Vagina (tissue), 2 donors: ENCODE measurements around the gene WWOX. TPM values are rescaled to one million over a fixed set of nuclear protein-coding genes. Genes with fewer than 3 reads are reported as not detected.

ENCODE experiments used
- DNase-seq, 2 donors: peaks; one replicate each; pipeline ENCODE4 v3.0.0-alpha.2; 2017; ENCODE audit errors: extremely low spot score in 2 of 2
- H3K27ac ChIP-seq: fragments of 200-600 bp; sonication (generic); one replicate; pipeline ENCODE4 v1.5.1; 2019
- H3K27me3 ChIP-seq: fragments of 200-600 bp; sonication (generic); one replicate; pipeline ENCODE4 v1.5.1; 2019
- H3K36me3 ChIP-seq, 2 donors: fragments of 200-600 bp; sonication (generic); one replicate each; pipeline ENCODE4 v1.5.1; 2017 to 2019
- H3K4me1 ChIP-seq: fragments of 200-600 bp; sonication (generic); one replicate; pipeline ENCODE4 v1.5.1; 2019
- H3K4me3 ChIP-seq, 2 donors: fragments of 200-600 bp; sonication (generic); 1 replicate in 1 of 2; 2 replicates in 1 of 2; pipeline ENCODE4 v1.5.1; 2016 to 2019
- H3K9me3 ChIP-seq: fragments of 200-600 bp; sonication (generic); one replicate; pipeline ENCODE4 v1.5.1; 2019
- POLR2A ChIP-seq, 2 donors: fragments of 450-650 bp; IDR thresholded peaks; one replicate each; pipeline ENCODE4 v1.6.1; 2017; ENCODE audit warnings: antibody characterized with exemption in 2 of 2, mild to moderate bottlenecking in 2 of 2, moderate library complexity in 2 of 2
- POLR2AphosphoS5 ChIP-seq, 2 donors: sonication (generic); formaldehyde crosslinking; IDR thresholded peaks; one replicate each; pipeline ENCODE4 v1.9.0; 2017; ENCODE audit warnings: antibody characterized with exemption in 2 of 2, mild to moderate bottlenecking in 2 of 2, low read depth in 1 of 2; ENCODE audit not compliant: insufficient read depth in 1 of 2
- intact Hi-C: fragments of 100-400 bp; cut with DNase I; formaldehyde crosslinking; loops from one replicate; pipeline ENCODE4 v1.15.1; 2023
- total RNA-seq: library from RNA; depleted of rRNA; stranded (reverse); fragments of >200 nt; gene quantifications from one replicate; pipeline ENCODE4 v1.2.3, GENCODE V29; 2016
- TF ChIP-seq, protein P1 (sequence below), 3 experiments: fragments of 450-650 bp in 2 of 3; fragments of 200-600 bp in 1 of 3; sonication (generic) in 1 of 3; IDR thresholded peaks; one replicate each; pipeline ENCODE4 v1.5.1; 2017 to 2019; ENCODE audit warnings: antibody characterized with exemption in 3 of 3, mild to moderate bottlenecking in 2 of 3, moderate library complexity in 2 of 3

Gene WWOX
- total RNA-seq, 1 donor from 2014 or later: 33.1 TPM

DNA sequence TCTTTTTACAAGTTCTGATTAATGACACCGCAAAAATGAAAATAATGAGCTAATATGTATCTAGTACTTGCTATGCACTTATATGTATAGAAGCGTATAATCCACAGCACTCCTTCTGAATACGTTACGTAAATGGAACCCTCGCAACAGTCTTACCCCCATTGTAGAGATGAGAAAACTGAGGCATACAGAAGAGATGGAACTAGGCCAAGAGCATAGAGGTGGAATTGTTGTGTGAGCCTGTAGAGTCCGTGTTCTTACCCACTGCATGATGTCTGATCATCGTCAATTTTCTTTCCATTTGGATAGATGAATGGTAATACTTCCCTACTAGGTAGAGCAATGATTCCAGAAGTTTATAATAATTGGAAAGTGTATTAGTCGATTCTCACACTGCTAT is 394.1 kb downstream of the WWOX start:
- Histone ChIP-seq H3K4me3 (no peak overlapping the region), H3K36me3 (no peaks in the 10 kb centered on the region), H3K4me1 (no peaks in the 10 kb centered on the region), H3K9me3 (no peaks in the 10 kb centered on the region), H3K27me3 (no peaks in the 10 kb centered on the region), H3K27ac (no peak overlapping the region)
- no peak for DNase-seq
- TF ChIP-seq, protein P1, sequence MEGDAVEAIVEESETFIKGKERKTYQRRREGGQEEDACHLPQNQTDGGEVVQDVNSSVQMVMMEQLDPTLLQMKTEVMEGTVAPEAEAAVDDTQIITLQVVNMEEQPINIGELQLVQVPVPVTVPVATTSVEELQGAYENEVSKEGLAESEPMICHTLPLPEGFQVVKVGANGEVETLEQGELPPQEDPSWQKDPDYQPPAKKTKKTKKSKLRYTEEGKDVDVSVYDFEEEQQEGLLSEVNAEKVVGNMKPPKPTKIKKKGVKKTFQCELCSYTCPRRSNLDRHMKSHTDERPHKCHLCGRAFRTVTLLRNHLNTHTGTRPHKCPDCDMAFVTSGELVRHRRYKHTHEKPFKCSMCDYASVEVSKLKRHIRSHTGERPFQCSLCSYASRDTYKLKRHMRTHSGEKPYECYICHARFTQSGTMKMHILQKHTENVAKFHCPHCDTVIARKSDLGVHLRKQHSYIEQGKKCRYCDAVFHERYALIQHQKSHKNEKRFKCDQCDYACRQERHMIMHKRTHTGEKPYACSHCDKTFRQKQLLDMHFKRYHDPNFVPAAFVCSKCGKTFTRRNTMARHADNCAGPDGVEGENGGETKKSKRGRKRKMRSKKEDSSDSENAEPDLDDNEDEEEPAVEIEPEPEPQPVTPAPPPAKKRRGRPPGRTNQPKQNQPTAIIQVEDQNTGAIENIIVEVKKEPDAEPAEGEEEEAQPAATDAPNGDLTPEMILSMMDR (IDR thresholded peaks at IDR 0.05): no peak
- TF ChIP-seq POLR2A (IDR thresholded peaks at IDR 0.05) (no peak), POLR2AphosphoS5 (IDR thresholded peaks at IDR 0.05; ENCODE audit: insufficient read depth in 1 of 2, low read depth in 1 of 2) (no peak)
- intact Hi-C loops: no loop called here

DNA sequence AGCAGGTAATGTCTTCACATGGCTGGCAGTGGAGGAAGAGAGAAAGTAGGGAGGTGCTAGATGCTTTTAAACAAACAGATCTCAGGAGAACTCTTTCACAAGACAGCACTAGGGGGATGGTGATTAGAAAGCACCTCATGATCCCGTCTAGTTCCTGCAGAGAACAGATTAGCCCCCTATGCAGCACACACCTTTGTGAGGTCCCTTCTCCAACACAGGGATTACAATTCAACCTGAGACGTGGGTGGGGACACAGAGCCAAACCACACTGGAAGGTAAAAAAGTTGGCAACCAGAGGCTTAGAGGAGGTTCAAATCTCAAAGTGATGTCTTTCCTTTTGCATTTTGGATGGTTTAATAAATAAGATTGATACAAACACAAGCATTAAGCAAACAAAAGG is 394.7 kb downstream of the WWOX start:
- no peak for TF ChIP-seq POLR2A (IDR thresholded peaks at IDR 0.05)
- no peak for TF ChIP-seq POLR2AphosphoS5 (IDR thresholded peaks at IDR 0.05; ENCODE audit: insufficient read depth in 1 of 2, low read depth in 1 of 2)
- TF ChIP-seq, protein P1 (IDR thresholded peaks at IDR 0.05): no peak

DNA sequence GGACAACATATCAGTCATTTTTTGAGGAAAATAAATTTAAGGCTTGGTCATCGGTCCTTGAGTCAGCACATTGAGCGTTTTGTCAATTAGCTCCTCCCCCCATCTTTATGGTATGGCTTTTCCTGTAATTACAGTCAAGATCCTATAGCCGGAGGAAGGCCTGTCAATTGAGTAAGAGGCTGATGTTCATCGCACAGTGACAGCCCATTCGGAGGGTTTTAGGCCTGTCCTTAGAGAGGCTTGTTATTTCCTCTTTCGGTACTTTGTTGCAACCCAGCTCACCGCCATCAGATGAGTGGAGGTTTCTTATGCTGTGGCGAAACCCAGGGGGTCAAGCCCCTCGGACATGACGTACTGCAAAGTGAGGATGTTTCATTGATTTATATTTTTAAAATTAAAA is 395.2 kb downstream of the WWOX start:
- TF ChIP-seq POLR2AphosphoS5 (IDR thresholded peaks at IDR 0.05; ENCODE audit: insufficient read depth in 1 of 2, low read depth in 1 of 2) (no peak), POLR2A (IDR thresholded peaks at IDR 0.05) (no peak)
- TF ChIP-seq, protein P1 (IDR thresholded peaks at IDR 0.05): no peak
- no peak overlapping the region for H3K4me3 ChIP-seq
- H3K27ac ChIP-seq: no peak overlapping the region
- H3K27me3 ChIP-seq: no peaks in the 10 kb centered on the region
- intact Hi-C loops: no loop called here
- no peaks in the 10 kb centered on the region for H3K36me3 ChIP-seq
- H3K9me3 ChIP-seq: no peaks in the 10 kb centered on the region
- H3K4me1 ChIP-seq: no peaks in the 10 kb centered on the region
- no peak for DNase-seq

More for the DNA sequence above, 394.7 kb downstream of the WWOX start:
- intact Hi-C loops: no loop called here
- DNase-seq: no peak
- no peak overlapping the region for H3K27ac ChIP-seq
- H3K4me1 ChIP-seq: no peaks in the 10 kb centered on the region
- H3K36me3 ChIP-seq: no peaks in the 10 kb centered on the region
- no peaks in the 10 kb centered on the region for H3K27me3 ChIP-seq
- no peak overlapping the region for H3K4me3 ChIP-seq
- H3K9me3 ChIP-seq: no peaks in the 10 kb centered on the region

DNA sequence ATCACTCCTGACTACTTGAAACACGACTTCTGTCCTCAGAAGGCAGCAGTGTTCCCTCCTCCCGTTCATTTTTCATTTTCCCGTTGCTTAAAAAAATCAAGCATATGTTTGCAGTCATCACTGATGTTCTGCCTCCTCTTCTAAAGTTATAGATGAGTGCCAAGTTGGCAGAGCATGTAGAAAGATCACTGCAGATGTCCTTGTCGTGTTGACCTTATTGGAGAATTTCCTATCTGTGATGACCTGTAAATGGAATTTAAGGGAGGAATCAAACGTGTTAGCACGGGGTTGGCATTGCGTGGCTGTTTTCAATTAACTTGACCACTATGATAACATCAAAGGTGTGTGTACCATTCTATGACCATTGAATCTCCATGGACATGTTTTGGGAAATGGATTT is 396.7 kb downstream of the WWOX start:
- H3K27ac ChIP-seq: no peak overlapping the region
- H3K9me3 ChIP-seq: no peaks in the 10 kb centered on the region
- no peak overlapping the region for H3K4me3 ChIP-seq
- TF ChIP-seq POLR2A (IDR thresholded peaks at IDR 0.05) (no peak), POLR2AphosphoS5 (IDR thresholded peaks at IDR 0.05; ENCODE audit: insufficient read depth in 1 of 2, low read depth in 1 of 2) (no peak)
- TF ChIP-seq, protein P1 (IDR thresholded peaks at IDR 0.05): no peak
- no peaks in the 10 kb centered on the region for H3K36me3 ChIP-seq
- no peak for DNase-seq
- H3K27me3 ChIP-seq: no peaks in the 10 kb centered on the region
- intact Hi-C loops: no loop called here
- no peaks in the 10 kb centered on the region for H3K4me1 ChIP-seq

DNA sequence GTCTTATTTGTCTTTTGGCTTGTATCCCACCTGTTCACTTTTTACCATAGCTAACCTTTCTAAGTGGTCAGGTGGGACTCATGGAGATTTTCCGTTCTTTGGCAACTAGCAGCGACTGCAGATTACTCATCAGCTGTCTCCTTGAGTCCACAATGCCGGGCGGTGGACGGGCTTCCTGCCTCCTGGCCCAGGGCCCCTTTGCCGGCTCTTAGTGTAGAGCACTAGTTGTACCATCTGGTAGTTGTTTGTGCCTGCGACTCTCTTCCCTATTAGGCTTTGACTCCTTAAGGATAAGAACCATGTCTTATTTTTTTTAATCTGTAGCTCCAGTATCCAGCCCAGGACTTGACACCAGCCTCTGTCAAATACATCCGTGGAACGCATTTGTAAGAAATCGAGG is 399.9 kb downstream of the WWOX start:
- Histone ChIP-seq H3K9me3 (no peaks in the 10 kb centered on the region), H3K36me3 (no peaks in the 10 kb centered on the region), H3K27ac (no peak overlapping the region), H3K27me3 (no peaks in the 10 kb centered on the region), H3K4me3 (no peak overlapping the region), H3K4me1 (peaks cover 13% of the 10 kb centered on the region)
- DNase-seq: no peak
- TF ChIP-seq POLR2AphosphoS5 (IDR thresholded peaks at IDR 0.05; ENCODE audit: insufficient read depth in 1 of 2, low read depth in 1 of 2) (no peak), POLR2A (IDR thresholded peaks at IDR 0.05) (no peak)
- TF ChIP-seq, protein P1 (IDR thresholded peaks at IDR 0.05): no peak
- intact Hi-C loops: no loop called here
